CD4-positive, alpha-beta T cell treated with Interleukin-17A for 4 hours (primary cell): ENCODE measurements around the gene ANKRD39.

Experiments used
- DNase-seq: peaks from one replicate; pipeline ENCODE4 v3.0.0-alpha.2; 2020; ENCODE audit warnings: mixed read lengths

The ANKRD39 gene

GRCh38 chr2:96825057-96825456 lies 32.8 kb downstream of the ANKRD39 start:
- no peak for DNase-seq

- no peak for DNase-seq
These were observed 33.5 kb downstream of the ANKRD39 start for GRCh38 chr2:96824079-96824870.

GRCh38 chr2:96823198-96823597 lies 34.6 kb downstream of the ANKRD39 start:
- DNase-seq = no peak

- DNase-seq = no peak
These were observed 35.0 kb downstream of the ANKRD39 start for GRCh38 chr2:96822786-96823185.

- DNase-seq = no peak
These were observed 36.6 kb downstream of the ANKRD39 start for GRCh38 chr2:96821113-96821675.

- DNase-seq = no peak
These were observed 37.8 kb downstream of the ANKRD39 start for GRCh38 chr2:96819876-96820511.

- no peak for DNase-seq
These were observed 38.5 kb downstream of the ANKRD39 start for GRCh38 chr2:96819128-96819875.

- no peak for DNase-seq
These were observed 39.9 kb downstream of the ANKRD39 start for GRCh38 chr2:96817882-96818281.

- DNase-seq = peak; percentile 28
These were observed 40.7 kb downstream of the ANKRD39 start for GRCh38 chr2:96816836-96817702.

GRCh38 chr2:96816127-96816835 lies 41.5 kb downstream of the ANKRD39 start, which contains the start of gene CNNM3:
CNNM3 (plus strand) TSS chr2:96816268; CDS start chr2:96816278, 10 bp downstream.
- peak; percentile 98 for DNase-seq

GRCh38 chr2:96815326-96816126 lies 42.3 kb downstream of the ANKRD39 start:
- DNase-seq = peak; percentile 47

- DNase-seq = no peak
These were observed 44.2 kb downstream of the ANKRD39 start for GRCh38 chr2:96813656-96814055.

GRCh38 chr2:96811917-96812316 lies 45.9 kb downstream of the ANKRD39 start:
- no peak for DNase-seq

- DNase-seq = no peak
These were observed 47.0 kb downstream of the ANKRD39 start for GRCh38 chr2:96810783-96811192.

- no peak for DNase-seq
These were observed 47.6 kb downstream of the ANKRD39 start for GRCh38 chr2:96809951-96810782.

GRCh38 chr2:96809216-96809882 lies 48.5 kb downstream of the ANKRD39 start:
- no peak for DNase-seq

- DNase-seq = no peak
These were observed 49.5 kb downstream of the ANKRD39 start for GRCh38 chr2:96808176-96808837.

- no peak for DNase-seq
These were observed 50.7 kb downstream of the ANKRD39 start for GRCh38 chr2:96807127-96807471.
